ENCODE data around the gene CSMD2.
"Not testable (repeated sequence)": the region's sequence is repeated elsewhere in the genome, so short reads cannot be mapped to it uniquely, and the experiment has no call there.

DNA sequence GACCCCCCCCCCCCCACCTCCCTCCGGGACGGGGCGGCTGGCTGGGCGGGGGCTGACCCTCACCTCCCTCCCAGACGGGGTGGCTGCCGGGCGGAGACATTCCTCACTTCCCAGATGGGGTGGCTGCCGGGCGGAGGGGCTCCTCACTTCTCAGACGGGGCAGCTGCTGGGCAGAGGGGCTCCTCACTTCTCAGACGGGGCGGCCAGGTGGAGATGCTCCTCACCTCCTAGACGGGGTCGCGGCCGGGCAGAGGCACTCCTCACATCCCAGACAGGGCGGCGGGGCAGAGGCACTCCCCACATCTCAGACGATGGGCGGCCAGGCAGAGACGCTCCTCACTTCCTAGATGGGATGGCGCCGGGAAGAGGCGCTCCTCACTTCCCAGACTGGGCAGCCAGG lies 655.8 kb downstream of the CSMD2 start:
- TF ChIP-seq JUND (IDR thresholded peaks at IDR 0.05); EZH2 (IDR thresholded peaks at IDR 0.05); ZNF274 (IDR thresholded peaks at IDR 0.05; ENCODE audit: low read depth, low read length): not testable (repeated sequence)
- TF ChIP-seq, protein P1, sequence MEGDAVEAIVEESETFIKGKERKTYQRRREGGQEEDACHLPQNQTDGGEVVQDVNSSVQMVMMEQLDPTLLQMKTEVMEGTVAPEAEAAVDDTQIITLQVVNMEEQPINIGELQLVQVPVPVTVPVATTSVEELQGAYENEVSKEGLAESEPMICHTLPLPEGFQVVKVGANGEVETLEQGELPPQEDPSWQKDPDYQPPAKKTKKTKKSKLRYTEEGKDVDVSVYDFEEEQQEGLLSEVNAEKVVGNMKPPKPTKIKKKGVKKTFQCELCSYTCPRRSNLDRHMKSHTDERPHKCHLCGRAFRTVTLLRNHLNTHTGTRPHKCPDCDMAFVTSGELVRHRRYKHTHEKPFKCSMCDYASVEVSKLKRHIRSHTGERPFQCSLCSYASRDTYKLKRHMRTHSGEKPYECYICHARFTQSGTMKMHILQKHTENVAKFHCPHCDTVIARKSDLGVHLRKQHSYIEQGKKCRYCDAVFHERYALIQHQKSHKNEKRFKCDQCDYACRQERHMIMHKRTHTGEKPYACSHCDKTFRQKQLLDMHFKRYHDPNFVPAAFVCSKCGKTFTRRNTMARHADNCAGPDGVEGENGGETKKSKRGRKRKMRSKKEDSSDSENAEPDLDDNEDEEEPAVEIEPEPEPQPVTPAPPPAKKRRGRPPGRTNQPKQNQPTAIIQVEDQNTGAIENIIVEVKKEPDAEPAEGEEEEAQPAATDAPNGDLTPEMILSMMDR (IDR thresholded peaks at IDR 0.05 in 2 of 3, conservative IDR thresholded peaks at IDR 0.05 in 1 of 3; ENCODE audit: borderline replicate concordance in 1 of 3, insufficient read depth in 1 of 3, low read depth in 2 of 3, low read length in 2 of 3), result not testable (repeated sequence)
- TF ChIP-seq, protein P2, sequence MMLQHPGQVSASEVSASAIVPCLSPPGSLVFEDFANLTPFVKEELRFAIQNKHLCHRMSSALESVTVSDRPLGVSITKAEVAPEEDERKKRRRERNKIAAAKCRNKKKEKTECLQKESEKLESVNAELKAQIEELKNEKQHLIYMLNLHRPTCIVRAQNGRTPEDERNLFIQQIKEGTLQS (IDR thresholded peaks at IDR 0.05), result not testable (repeated sequence)
- TF ChIP-seq, protein P3, sequence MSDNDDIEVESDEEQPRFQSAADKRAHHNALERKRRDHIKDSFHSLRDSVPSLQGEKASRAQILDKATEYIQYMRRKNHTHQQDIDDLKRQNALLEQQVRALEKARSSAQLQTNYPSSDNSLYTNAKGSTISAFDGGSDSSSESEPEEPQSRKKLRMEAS (IDR thresholded peaks at IDR 0.05), result not testable (repeated sequence)
